Stimulated activated CD8-positive, alpha-beta memory T cell treated with anti-CD3 and anti-CD28 coated beads, Interleukin-15, amount 100 ng/mL, for 24 hours (primary cell): ENCODE measurements around the gene CTNNA3.

Source experiments
- DNase-seq: peaks from one replicate; pipeline ENCODE4 v3.0.0-alpha.2; 2020; ENCODE audit warnings: low read depth

CTNNA3 gene

GRCh38 chr10:67114945-67115344, 581.0 kb downstream of the CTNNA3 start:
- no peak for DNase-seq

GRCh38 chr10:67112765-67113164, 583.2 kb downstream of the CTNNA3 start:
- no peak for DNase-seq

- DNase-seq: no peak
Measured at GRCh38 chr10:67110286-67110685, 585.7 kb downstream of the CTNNA3 start.

GRCh38 chr10:67107670-67108069, 588.3 kb downstream of the CTNNA3 start:
- no peak for DNase-seq

GRCh38 chr10:67100951-67101350, 595.0 kb downstream of the CTNNA3 start:
- DNase-seq: no peak

- DNase-seq: no peak
Measured at GRCh38 chr10:67098461-67098860, 597.5 kb downstream of the CTNNA3 start.

GRCh38 chr10:67095531-67095930, 600.5 kb downstream of the CTNNA3 start:
- DNase-seq: no peak

- no peak for DNase-seq
Measured at GRCh38 chr10:67088036-67088435, 608.0 kb downstream of the CTNNA3 start.

GRCh38 chr10:67087135-67087425, 608.9 kb downstream of the CTNNA3 start:
- DNase-seq: no peak

GRCh38 chr10:67086327-67087134, 609.5 kb downstream of the CTNNA3 start:
- no peak for DNase-seq

GRCh38 chr10:67079126-67079525, 616.9 kb downstream of the CTNNA3 start:
- no peak for DNase-seq

GRCh38 chr10:67077376-67077775, 618.6 kb downstream of the CTNNA3 start:
- no peak for DNase-seq

GRCh38 chr10:67076144-67076543, 619.9 kb downstream of the CTNNA3 start:
- DNase-seq: no peak

GRCh38 chr10:67075491-67075971, 620.5 kb downstream of the CTNNA3 start:
- no peak for DNase-seq

GRCh38 chr10:67072654-67073053, 623.3 kb downstream of the CTNNA3 start:
- DNase-seq: no peak

- no peak for DNase-seq
Measured at GRCh38 chr10:67050415-67050814, 645.6 kb downstream of the CTNNA3 start.

- DNase-seq: no peak
Measured at GRCh38 chr10:67049988-67050387, 646.0 kb downstream of the CTNNA3 start.

GRCh38 chr10:67046507-67046906, 649.5 kb downstream of the CTNNA3 start:
- no peak for DNase-seq

- no peak for DNase-seq
Measured at GRCh38 chr10:67045404-67045803, 650.6 kb downstream of the CTNNA3 start.

- DNase-seq: no peak
Measured at GRCh38 chr10:67043041-67043440, 653.0 kb downstream of the CTNNA3 start.

GRCh38 chr10:67036808-67037207, 659.2 kb downstream of the CTNNA3 start:
- DNase-seq: no peak

GRCh38 chr10:67033878-67034277, 662.1 kb downstream of the CTNNA3 start:
- DNase-seq: no peak

GRCh38 chr10:67022099-67022498, 673.9 kb downstream of the CTNNA3 start:
- no peak for DNase-seq

- no peak for DNase-seq
Measured at GRCh38 chr10:67017218-67017617, 678.8 kb downstream of the CTNNA3 start.
